ENCODE measurements around the gene EVPL.
"Not testable (repeated sequence)": the region's sequence is repeated elsewhere in the genome, so short reads cannot be mapped to it uniquely, and the experiment has no call there.

The EVPL gene

GRCh38 chr17:76027159-76027839, at the start of gene EVPL:
Gene EVPL, minus strand, starts transcription at chr17:76027306. Its CDS starts 108 bp downstream, at chr17:76027198.
- no peak for DNase-seq

- DNase-seq = no peak
Measured at GRCh38 chr17:76076146-76076764, 49.1 kb upstream of the EVPL start.

GRCh38 chr17:76075364-76076145, 48.4 kb upstream of the EVPL start:
- no peak for DNase-seq

GRCh38 chr17:76074390-76075363, 47.6 kb upstream of the EVPL start, which contains the start of gene GALR2:
Gene GALR2, plus strand, starts transcription at chr17:76074781. Its CDS starts 103 bp downstream, at chr17:76074884.
- no peak for DNase-seq

GRCh38 chr17:76072148-76072858, 45.2 kb upstream of the EVPL start, which contains the start of gene SRP68:
Gene SRP68, minus strand, starts transcription at chr17:76072517. Its CDS starts 26 bp downstream, at chr17:76072491.
- DNase-seq = peak; percentile 94 to 95

- DNase-seq = no peak
Measured at GRCh38 chr17:76071531-76072147, 44.5 kb upstream of the EVPL start.

GRCh38 chr17:76065775-76066174, 38.7 kb upstream of the EVPL start:
- DNase-seq = no peak

- DNase-seq = no peak
Measured at GRCh38 chr17:76063875-76064546, 36.9 kb upstream of the EVPL start.

GRCh38 chr17:76058264-76058663, 31.2 kb upstream of the EVPL start:
- not testable (repeated sequence) for DNase-seq

- DNase-seq = no peak
Measured at GRCh38 chr17:76056882-76057281, 29.8 kb upstream of the EVPL start.

GRCh38 chr17:76054112-76054476, 27.0 kb upstream of the EVPL start:
- no peak for DNase-seq

GRCh38 chr17:76053246-76054111, 26.4 kb upstream of the EVPL start:
- no peak for DNase-seq

- DNase-seq = no peak
Measured at GRCh38 chr17:76051561-76051960, 24.5 kb upstream of the EVPL start.

- no peak for DNase-seq
Measured at GRCh38 chr17:76050538-76051467, 23.7 kb upstream of the EVPL start.

GRCh38 chr17:76049836-76050537, 22.9 kb upstream of the EVPL start:
- DNase-seq = no peak

GRCh38 chr17:76049239-76049638, 22.1 kb upstream of the EVPL start:
- DNase-seq = no peak

GRCh38 chr17:76048711-76049110, 21.6 kb upstream of the EVPL start:
- DNase-seq = no peak

Data from NCI-H2081 (cell line).